PC-9 (cell line): ENCODE data around the gene RAPSN.

Experiments used
- EZH2 ChIP-seq: fragments of 200-600 bp; sonication (generic); IDR thresholded peaks from 2 replicates; pipeline ENCODE4 v1.8.0; 2017; ENCODE audit warnings: antibody characterized with exemption, low read depth
- TF ChIP-seq, protein P1 (sequence below): fragments of 200-600 bp; sonication (generic); conservative IDR thresholded peaks from 2 replicates; pipeline ENCODE4 v1.6.1; 2017; ENCODE audit warnings: mixed run types, antibody characterized with exemption, mild to moderate bottlenecking, moderate library complexity

DNA sequence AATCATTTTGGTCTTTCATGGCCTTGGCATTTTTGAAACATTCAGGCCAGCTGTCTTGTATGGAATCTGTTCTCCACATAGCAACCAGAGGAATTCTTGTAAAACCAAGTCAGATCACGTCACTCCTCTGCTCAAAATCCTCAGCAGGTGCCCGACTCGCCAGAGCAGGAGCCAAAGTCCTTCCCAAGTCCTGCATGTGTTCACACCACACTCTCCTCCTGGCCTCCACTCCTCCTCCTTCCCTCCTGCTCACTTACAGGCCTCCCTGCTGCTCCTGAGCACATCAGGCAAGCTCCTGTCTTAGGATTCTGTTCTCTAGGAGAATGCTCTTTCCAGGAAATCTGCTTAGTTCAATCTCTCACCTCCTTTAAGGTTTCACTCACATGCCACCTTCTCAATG lies 15.8 kb downstream of the RAPSN start:
- TF ChIP-seq, protein P1, sequence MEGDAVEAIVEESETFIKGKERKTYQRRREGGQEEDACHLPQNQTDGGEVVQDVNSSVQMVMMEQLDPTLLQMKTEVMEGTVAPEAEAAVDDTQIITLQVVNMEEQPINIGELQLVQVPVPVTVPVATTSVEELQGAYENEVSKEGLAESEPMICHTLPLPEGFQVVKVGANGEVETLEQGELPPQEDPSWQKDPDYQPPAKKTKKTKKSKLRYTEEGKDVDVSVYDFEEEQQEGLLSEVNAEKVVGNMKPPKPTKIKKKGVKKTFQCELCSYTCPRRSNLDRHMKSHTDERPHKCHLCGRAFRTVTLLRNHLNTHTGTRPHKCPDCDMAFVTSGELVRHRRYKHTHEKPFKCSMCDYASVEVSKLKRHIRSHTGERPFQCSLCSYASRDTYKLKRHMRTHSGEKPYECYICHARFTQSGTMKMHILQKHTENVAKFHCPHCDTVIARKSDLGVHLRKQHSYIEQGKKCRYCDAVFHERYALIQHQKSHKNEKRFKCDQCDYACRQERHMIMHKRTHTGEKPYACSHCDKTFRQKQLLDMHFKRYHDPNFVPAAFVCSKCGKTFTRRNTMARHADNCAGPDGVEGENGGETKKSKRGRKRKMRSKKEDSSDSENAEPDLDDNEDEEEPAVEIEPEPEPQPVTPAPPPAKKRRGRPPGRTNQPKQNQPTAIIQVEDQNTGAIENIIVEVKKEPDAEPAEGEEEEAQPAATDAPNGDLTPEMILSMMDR: no peak
- TF ChIP-seq EZH2: no peak
